AG09319 (cell line): ENCODE measurements around the gene C13orf46.

Experiments
- DNase-seq: peaks from one replicate; pipeline ENCODE4 v3.0.0-alpha.2; 2010; ENCODE audit warnings: low read depth; ENCODE audit errors: extremely low read depth
- CTCF ChIP-seq: IDR thresholded peaks from 2 replicates; pipeline ENCODE4 v1.5.1; 2011; ENCODE audit warnings: low read depth, mild to moderate bottlenecking, inconsistent platforms, low read length, moderate library complexity

Gene C13orf46

GRCh38 chr13:114000151-114001040 is 26.5 kb upstream of the C13orf46 start:
- no peak for DNase-seq
- no peak for TF ChIP-seq CTCF

GRCh38 chr13:113999618-113999910 is 25.7 kb upstream of the C13orf46 start:
- no peak for DNase-seq
- TF ChIP-seq CTCF: no peak

DNA sequence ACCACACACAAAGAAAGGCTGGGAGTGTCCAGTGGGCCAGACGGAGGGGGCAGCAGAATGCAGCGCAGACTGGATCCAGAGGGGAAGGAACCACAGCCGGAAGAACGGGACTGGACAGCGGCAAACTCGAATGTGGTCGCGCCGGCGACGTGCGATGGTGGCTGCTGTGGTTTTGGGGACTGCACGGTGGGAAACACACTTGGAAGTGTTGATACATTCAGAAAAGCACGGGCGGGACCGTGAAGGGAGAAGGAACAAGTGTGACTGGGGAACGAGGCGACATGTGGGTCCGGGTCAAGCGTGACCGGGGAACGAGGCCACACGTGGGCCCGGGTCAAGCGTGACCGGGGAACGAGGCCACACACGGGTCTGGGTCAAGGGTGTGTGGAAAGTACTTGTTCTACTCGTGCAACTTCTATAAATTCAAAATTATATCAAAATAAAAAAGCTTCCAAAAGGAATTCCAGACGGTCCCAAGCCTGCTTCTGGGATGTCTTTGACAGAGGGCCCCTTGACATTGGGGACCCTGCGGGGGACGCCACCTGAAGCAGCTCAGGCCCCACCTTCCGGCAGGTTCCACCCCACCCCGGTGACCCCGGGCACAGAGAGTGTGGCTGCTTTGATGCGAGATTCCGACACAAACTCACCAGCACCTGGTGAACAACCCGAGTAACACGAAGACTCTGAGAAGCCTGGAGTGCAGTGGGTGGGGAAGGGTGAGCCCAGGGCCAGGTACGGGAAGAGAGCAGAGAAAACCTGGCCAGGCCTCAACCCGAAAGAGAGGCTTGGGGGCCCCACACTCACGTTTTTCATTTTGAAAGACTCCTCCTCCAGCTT is 25.1 kb upstream of the C13orf46 start:
- DNase-seq: no peak
- no peak for TF ChIP-seq CTCF

DNA sequence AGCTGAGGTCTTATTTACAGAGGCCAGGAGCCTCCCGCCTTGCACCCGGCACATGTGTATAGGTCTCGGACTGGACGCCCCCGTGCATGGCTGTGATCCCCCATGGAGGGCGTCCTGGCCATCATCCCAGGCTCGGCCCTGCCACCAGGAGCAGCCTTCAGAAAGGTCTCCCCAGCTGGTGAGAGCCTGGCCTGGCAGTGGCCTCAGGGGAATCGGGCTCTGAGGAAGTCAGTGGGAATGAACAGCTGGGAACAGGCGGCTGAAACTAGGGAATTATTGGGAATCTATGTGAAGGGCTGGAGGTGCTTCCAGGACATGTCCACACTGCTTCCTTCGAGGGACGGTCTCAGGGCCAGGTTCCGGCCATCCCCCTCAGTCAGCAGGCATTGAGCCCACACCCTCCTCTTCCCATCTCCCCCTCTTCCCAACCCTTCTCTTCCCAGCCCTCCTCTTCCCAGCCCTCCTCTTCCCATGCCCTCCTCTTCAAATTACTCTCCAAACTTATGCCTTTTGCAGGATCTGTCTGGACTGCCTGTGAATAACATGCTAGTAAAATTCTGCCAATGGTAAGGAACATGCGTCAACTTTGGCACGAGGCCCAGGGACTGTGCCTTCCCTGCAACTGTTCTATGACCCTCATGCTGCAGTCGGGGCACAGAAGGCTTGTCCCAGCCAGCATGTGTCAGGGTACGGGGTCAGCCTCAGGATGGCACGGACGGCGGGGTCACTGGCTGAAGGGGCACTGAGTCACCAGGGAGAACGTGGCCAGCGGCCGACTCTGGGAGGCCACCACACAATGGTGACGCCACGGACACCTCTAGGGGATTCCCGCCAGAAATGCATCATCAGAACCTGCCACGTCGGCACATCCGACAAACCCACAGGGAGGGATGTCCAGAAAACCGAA is 24.2 kb upstream of the C13orf46 start:
- DNase-seq: peak; percentile 10

GRCh38 chr13:113996912-113997745 is 23.3 kb upstream of the C13orf46 start:
- TF ChIP-seq CTCF: no peak
- DNase-seq: no peak

More for the DNA sequence above, 24.2 kb upstream of the C13orf46 start:
- TF ChIP-seq CTCF: no peak

GRCh38 chr13:113996081-113996911 is 22.4 kb upstream of the C13orf46 start:
- DNase-seq: no peak
- no peak for TF ChIP-seq CTCF
